ENCODE results near the gene TSPAN18.

The TSPAN18 gene

GRCh38 chr11:44763121-44763820, 36.5 kb downstream of the TSPAN18 start:
- DNase-seq: no peak

GRCh38 chr11:44764583-44764982, 37.8 kb downstream of the TSPAN18 start:
- DNase-seq: no peak

- no peak for DNase-seq
Observed at GRCh38 chr11:44765026-44765595, 38.3 kb downstream of the TSPAN18 start.

- DNase-seq: no peak
Observed at GRCh38 chr11:44765676-44766075, 38.9 kb downstream of the TSPAN18 start.

GRCh38 chr11:44766112-44766971, 39.6 kb downstream of the TSPAN18 start:
- no peak for DNase-seq

- no peak for DNase-seq
Observed at GRCh38 chr11:44766972-44767278, 40.2 kb downstream of the TSPAN18 start.

GRCh38 chr11:44767421-44767820, 40.7 kb downstream of the TSPAN18 start:
- DNase-seq: no peak

GRCh38 chr11:44770401-44770800, 43.6 kb downstream of the TSPAN18 start:
- DNase-seq: no peak

- DNase-seq: no peak
Observed at GRCh38 chr11:44771252-44771734, 44.5 kb downstream of the TSPAN18 start.

GRCh38 chr11:44771841-44772240, 45.1 kb downstream of the TSPAN18 start:
- no peak for DNase-seq

- DNase-seq: no peak
Observed at GRCh38 chr11:44773351-44773965, 46.7 kb downstream of the TSPAN18 start.

- no peak for DNase-seq
Observed at GRCh38 chr11:44774108-44774507, 47.3 kb downstream of the TSPAN18 start.

- DNase-seq: no peak
Observed at GRCh38 chr11:44774731-44775130, 48.0 kb downstream of the TSPAN18 start.

- peak; percentile 59 for DNase-seq
Observed at GRCh38 chr11:44775366-44775984, 48.7 kb downstream of the TSPAN18 start.

- no peak for DNase-seq
Observed at GRCh38 chr11:44775985-44776446, 49.3 kb downstream of the TSPAN18 start.

GRCh38 chr11:44776551-44777208, 49.9 kb downstream of the TSPAN18 start:
- no peak for DNase-seq

GRCh38 chr11:44777209-44778194, 50.7 kb downstream of the TSPAN18 start:
- no peak for DNase-seq

- no peak for DNase-seq
Observed at GRCh38 chr11:44778195-44779100, 51.7 kb downstream of the TSPAN18 start.

- DNase-seq: no peak
Observed at GRCh38 chr11:44779736-44780520, 53.2 kb downstream of the TSPAN18 start.

Data from stimulated activated CD4-positive, alpha-beta T cell treated with anti-CD3 and anti-CD28 coated beads, Interleukin-12 subunit alpha, Interleukin-12 subunit beta, amount 100 ng/mL, for 4 hours (primary cell).